ENCODE measurements around the gene AJM1.
"Not testable (repeated sequence)": the region's sequence is repeated elsewhere in the genome, so short reads cannot be mapped to it uniquely, and the experiment has no call there.

Gene AJM1

DNA sequence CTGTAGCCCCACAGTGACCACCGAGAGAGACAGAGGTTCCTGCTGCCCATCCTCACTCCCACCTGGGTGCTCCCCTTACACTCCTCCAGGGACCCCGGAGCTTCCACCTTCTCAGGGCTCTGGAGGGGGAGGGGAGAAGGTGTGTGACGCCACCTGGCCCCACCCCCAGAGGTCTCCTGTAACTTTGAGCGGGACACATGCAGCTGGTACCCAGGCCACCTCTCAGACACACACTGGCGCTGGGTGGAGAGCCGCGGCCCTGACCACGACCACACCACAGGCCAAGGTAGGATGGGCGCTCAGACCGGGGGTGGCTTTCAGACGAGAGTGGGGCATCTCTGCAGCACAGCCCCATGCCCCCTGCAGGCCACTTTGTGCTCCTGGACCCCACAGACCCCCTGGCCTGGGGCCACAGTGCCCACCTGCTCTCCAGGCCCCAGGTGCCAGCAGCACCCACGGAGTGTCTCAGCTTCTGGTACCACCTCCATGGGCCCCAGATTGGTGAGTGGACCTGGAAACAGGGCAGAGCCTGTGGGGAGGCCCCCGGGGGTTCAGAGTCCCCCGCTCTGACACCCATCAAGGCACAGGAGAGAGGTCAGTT, 14.4 kb downstream of the AJM1 start:
- no peak for DNase-seq (ENCODE audit: low read depth in 2 of 2)

GRCh38 chr9:136857166-136857565, 14.9 kb downstream of the AJM1 start:
- no peak for DNase-seq (ENCODE audit: low read depth in 2 of 2)

DNA sequence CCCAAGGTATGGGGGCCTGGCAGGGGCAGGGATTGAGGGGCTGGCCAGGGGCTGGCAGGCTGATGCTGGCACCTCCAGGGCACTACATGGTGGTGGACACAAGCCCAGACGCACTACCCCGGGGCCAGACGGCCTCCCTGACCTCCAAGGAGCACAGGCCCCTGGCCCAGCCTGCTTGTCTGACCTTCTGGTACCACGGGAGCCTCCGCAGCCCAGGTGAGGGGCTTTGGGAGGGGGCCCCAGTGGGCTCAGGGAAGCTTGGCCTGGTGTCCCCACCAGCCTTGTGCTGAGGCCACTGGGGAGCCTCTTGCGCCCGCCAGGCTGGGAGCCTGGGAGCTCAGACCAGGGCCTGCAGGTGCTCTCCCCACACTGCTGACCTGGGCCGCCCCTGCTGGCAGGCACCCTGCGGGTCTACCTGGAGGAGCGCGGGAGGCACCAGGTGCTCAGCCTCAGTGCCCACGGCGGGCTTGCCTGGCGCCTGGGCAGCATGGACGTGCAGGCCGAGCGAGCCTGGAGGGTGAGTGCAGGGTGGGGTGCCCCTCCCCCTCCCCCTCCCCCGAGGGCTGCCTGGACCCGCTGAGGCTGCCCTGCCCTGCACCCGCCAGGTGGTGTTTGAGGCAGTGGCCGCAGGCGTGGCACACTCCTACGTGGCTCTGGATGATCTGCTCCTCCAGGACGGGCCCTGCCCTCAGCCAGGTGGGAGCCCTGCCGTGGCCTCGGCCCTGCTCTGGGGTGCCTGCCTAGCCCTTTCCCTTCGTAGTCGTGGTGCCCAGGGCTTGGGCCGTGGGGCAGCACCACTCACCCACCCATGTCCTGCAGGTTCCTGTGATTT, 15.5 kb downstream of the AJM1 start:
- DNase-seq (ENCODE audit: low read depth in 2 of 2): no peak

DNA sequence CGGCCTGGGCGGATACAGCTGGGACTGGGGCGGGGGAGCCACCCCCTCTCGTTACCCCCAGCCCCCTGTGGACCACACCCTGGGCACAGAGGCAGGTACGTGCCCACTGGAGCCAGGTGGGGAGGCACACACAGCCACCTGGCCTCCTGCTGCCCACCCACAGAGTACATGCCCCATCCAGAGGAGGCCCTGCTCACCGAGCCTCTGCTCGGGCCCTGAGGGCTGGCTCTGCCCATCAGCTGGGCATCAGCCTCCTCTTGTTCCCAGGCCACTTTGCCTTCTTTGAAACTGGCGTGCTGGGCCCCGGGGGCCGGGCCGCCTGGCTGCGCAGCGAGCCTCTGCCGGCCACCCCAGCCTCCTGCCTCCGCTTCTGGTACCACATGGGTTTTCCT, 16.2 kb downstream of the AJM1 start:
- DNase-seq (ENCODE audit: low read depth in 2 of 2): no peak

GRCh38 chr9:136858844-136859757, 16.8 kb downstream of the AJM1 start:
- no peak for DNase-seq (ENCODE audit: low read depth in 2 of 2)

DNA sequence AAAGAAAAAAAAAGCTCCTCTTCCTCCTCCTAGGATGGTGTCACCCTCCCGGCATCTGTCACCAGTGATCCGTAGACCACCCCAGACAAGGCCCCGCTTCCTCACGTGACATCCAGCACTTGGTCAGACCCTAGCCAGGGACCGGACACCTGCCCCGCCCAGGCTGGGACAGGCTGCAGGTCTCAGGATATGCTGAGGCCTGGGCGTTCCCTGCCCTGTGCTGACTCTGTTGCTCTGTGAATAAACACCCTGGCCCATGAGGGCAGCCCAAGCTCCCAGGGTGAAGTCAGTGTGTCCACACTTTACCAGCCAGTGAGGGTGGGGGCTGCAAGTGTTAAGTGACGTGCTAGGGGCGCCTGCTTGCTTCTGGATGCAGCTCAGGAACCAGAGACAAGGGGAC, 18.3 kb downstream of the AJM1 start:
- DNase-seq (ENCODE audit: low read depth in 2 of 2): no peak

- no peak for DNase-seq (ENCODE audit: low read depth in 2 of 2)
Measured at GRCh38 chr9:136860933-136861873, 18.9 kb downstream of the AJM1 start.

GRCh38 chr9:136861874-136862457, 19.7 kb downstream of the AJM1 start:
- no peak for DNase-seq (ENCODE audit: low read depth in 2 of 2)

GRCh38 chr9:136862849-136863622, 20.8 kb downstream of the AJM1 start:
- DNase-seq (ENCODE audit: low read depth in 2 of 2): no peak

- no peak for DNase-seq (ENCODE audit: low read depth in 2 of 2)
Measured at GRCh38 chr9:136863623-136864273, 21.5 kb downstream of the AJM1 start.

DNA sequence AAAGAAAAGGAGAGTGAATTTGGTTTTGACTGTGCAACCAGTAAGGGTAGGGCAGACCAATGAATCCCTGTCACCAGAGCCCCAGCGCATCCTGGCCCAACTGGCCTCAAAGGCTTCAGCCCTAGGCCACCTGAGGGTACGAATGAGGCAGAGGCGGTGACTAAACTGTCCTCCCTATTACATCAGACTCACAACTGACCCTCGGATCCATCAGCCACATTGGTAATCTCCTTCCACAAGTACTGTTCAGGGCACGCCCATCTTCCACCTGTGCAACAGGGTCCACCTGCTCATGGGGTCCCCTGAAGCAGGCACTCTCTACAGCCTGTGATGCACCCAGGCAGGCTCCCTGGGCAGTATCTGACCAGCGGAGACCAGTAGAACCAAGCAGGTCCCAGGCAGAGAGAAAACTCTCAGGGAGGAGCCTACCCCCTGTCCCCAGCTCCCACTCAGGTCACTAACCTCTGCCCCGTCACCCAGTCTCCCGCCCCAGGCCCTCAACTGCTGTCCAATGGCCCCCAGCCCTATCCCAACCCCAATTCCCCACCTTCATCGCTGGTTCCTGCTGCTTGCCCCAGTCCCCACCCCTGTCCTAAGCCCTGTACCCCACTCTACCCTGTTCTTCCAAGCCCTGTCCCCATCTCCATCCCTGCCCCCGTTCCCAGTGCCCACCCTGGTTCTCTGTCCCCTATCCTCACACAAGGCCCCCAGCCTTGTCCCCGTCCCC, 22.9 kb downstream of the AJM1 start:
- no peak for DNase-seq (ENCODE audit: low read depth in 2 of 2)

GRCh38 chr9:136865768-136866103, 23.5 kb downstream of the AJM1 start:
- DNase-seq (ENCODE audit: low read depth in 2 of 2): no peak

DNA sequence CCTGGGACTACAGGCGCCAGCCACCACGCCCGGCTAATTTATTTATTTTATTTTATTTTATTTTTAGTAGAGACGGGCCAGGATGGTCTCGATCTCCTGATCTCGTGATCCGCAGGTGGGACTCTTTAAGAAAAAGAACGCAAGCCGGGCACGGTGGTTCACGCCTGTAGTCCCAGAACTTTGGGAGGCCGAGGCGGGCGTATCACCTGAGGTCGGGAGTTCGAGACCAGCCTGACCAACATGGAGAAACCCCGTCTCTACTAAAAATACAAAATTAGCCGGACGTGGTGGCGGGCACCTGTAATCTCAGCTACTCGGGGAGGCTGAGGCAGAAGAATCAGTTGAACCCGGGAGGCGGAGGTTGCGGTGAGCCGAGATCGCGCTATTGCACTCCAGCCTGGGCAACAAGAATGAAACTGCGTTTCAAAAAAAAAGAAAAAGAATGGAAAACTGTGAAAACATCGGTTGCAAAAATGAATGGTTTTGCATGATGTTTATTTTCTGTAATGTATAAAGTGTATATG, 24.7 kb downstream of the AJM1 start:
- not testable (repeated sequence) for DNase-seq (ENCODE audit: low read depth in 2 of 2)

GRCh38 chr9:136867480-136867879, 25.2 kb downstream of the AJM1 start:
- DNase-seq (ENCODE audit: low read depth in 2 of 2): no peak

DNA sequence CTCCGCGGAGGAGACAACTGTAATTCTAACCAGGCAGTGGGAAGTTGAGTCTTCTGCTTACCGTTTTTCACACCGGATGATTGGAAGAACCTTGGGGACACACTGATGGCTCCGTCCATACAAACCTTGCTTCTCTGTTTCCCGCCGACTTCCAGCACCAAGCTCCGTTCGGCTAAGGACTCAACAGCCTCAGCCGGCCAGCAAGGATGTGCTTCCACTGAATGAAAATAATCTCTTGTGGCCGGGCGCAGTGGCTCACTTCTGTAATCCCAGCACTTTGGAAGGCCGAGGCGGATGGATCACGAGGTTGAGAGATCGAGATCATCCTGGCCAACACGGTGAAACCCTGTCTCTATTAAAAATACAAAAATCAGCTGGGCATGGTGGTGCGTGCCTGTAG, 25.6 kb downstream of the AJM1 start:
- no peak for DNase-seq (ENCODE audit: low read depth in 2 of 2)

GRCh38 chr9:136868644-136869043, 26.4 kb downstream of the AJM1 start:
- DNase-seq (ENCODE audit: low read depth in 2 of 2): no peak

DNA sequence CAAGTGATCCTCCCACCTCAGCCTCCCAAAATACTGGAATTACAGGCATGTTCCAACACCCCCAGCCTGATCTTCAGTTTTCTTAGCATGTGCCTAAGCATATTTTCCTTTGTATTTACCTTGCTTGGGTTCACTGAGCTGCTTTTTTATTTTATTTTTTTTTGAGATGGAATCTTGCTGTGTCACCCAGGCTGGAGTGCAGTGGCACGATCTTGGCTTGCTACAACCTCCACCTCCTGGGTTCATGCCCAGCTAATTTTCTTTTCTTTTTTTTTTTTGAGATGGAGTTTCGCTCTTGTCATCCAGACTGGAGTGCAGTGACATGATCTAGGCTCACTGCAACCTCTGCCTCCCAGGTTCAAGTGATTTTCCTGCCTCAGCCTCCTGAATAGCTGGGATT, 27.3 kb downstream of the AJM1 start:
- not testable (repeated sequence) for DNase-seq (ENCODE audit: low read depth in 2 of 2)

GRCh38 chr9:136875155-136875554, 32.9 kb downstream of the AJM1 start:
- DNase-seq (ENCODE audit: low read depth in 2 of 2): no peak

DNA sequence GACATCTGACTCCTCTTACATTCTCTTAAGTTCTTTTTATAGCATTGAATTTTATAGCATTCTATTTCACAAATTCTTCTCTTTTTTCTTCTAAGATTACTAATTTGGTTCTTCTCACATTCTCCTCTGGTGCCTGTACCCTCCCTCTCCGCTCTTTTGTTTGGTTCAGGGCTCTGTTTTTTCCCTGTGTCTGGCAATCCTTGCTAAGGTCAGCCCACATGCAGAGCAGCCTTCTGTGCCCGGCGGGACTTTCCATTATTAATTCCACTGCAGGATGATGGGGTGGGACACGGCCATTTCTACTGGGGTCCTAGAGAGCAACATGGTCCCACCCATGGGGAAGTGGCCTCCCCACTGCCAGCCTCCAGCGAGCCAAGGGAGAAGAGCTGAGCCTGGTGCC, 34.2 kb downstream of the AJM1 start:
- no peak for DNase-seq (ENCODE audit: low read depth in 2 of 2)
